ENCODE results near the gene TPRG1.

GRCh38 chr3:189309400-189309975, 137.7 kb downstream of the TPRG1 start:
- TF ChIP-seq CTCF (IDR thresholded peaks at IDR 0.05) (no peak), POLR2A (IDR thresholded peaks at IDR 0.05) (no peak)

All from lower leg skin (tissue), 3 donors.